ENCODE results near the gene BCAS4.

BCAS4 gene

GRCh38 chr20:50837532-50838321 is 42.9 kb downstream of the BCAS4 start (continued):
- no peak for TF ChIP-seq ZNF354C (tag by site-specific recombination; IDR thresholded peaks at IDR 0.05; ENCODE audit: borderline replicate concordance, low read depth)

GRCh38 chr20:50838322-50838625 is 43.4 kb downstream of the BCAS4 start:
- Histone ChIP-seq H3K27ac (ENCODE audit: extremely low read depth, low read depth, low read length) (no peak overlapping the region), H3K9me3 (ENCODE audit: control insufficient read depth, insufficient read depth, low read depth, low read length) (no peaks in the 10 kb centered on the region), H3K4me1 (ENCODE audit: control insufficient read depth, insufficient read depth, low read length) (no peaks in the 10 kb centered on the region), H3K36me3 (ENCODE audit: control insufficient read depth in 2 of 2, insufficient read depth in 1 of 2, low read length in 2 of 2) (peaks cover 0 to under 1% of the 10 kb centered on the region in 2 experiments; a peak in 1 of 3 replicates), H3K4me3 (ENCODE audit: low read depth, low read length) (no peak overlapping the region)
- no peak for TF ChIP-seq ZNF362 (tag by site-specific recombination; IDR thresholded peaks at IDR 0.05)
- TF ChIP-seq RBAK (tag by site-specific recombination; IDR thresholded peaks at IDR 0.05), result no peak
- TF ChIP-seq ZNF138 (tag by site-specific recombination; IDR thresholded peaks at IDR 0.05; ENCODE audit: borderline replicate concordance), result no peak
- TF ChIP-seq ZNF623 (tag by site-specific recombination; IDR thresholded peaks at IDR 0.05), result no peak
- TF ChIP-seq ZSCAN30 (tag by site-specific recombination; IDR thresholded peaks at IDR 0.05), result no peak
- no peak for TF ChIP-seq ZNF473 (tag by site-specific recombination; IDR thresholded peaks at IDR 0.05)
- TF ChIP-seq ZNF837 (tag by site-specific recombination; IDR thresholded peaks at IDR 0.05), result no peak
- TF ChIP-seq ZBTB10 (tag by site-specific recombination; IDR thresholded peaks at IDR 0.05), result no peak
- TF ChIP-seq ZNF501 (tag by site-specific recombination; IDR thresholded peaks at IDR 0.05), result no peak
- TF ChIP-seq ZNF48 (tag by site-specific recombination; IDR thresholded peaks at IDR 0.05), result no peak
- no peak for TF ChIP-seq MEIS1 (CRISPR knock-in tag; IDR thresholded peaks at IDR 0.05; ENCODE audit: borderline replicate concordance)
- POLR2A ChIA-PET, result no interaction called here
- CTCF ChIA-PET, result no interaction called here

- no peak overlapping the region for H3K27ac ChIP-seq (ENCODE audit: extremely low read depth, low read depth, low read length)
- TF ChIP-seq ZFHX2 (tag by site-specific recombination; conservative IDR thresholded peaks at IDR 0.05), result peak; percentile 60
- TF ChIP-seq GLIS1 (tag by site-specific recombination; IDR thresholded peaks at IDR 0.05), result no peak
- TF ChIP-seq EGR2 (tag by site-specific recombination; IDR thresholded peaks at IDR 0.05; ENCODE audit: low read depth), result 0 out of 2 replicates have a peak, but pooled peaks have one; percentile 29
- H3K4me3 ChIP-seq (ENCODE audit: low read depth, low read length), result no peak overlapping the region
- POLR2A ChIA-PET, result no interaction called here
- no peaks in the 10 kb centered on the region for H3K9me3 ChIP-seq (ENCODE audit: control insufficient read depth, insufficient read depth, low read depth, low read length)
- no peaks in the 10 kb centered on the region for H3K4me1 ChIP-seq (ENCODE audit: control insufficient read depth, insufficient read depth, low read length)
- peaks cover 0 to 3% of the 10 kb centered on the region in 2 experiments; a peak in 1 of 3 replicates for H3K36me3 ChIP-seq (ENCODE audit: control insufficient read depth in 2 of 2, insufficient read depth in 1 of 2, low read length in 2 of 2)
- CTCF ChIA-PET, result no interaction called here
Measured at GRCh38 chr20:50838707-50839385, 44.0 kb downstream of the BCAS4 start.

GRCh38 chr20:50842821-50843220 is 48.0 kb downstream of the BCAS4 start:
- ChIA-PET CTCF (no interaction called here), POLR2A (no interaction called here)
- H3K9me3 ChIP-seq (ENCODE audit: control insufficient read depth, insufficient read depth, low read depth, low read length), result no peaks in the 10 kb centered on the region
- peaks cover 4% of the 10 kb centered on the region; the same call in 1 of the 2 replicates for H3K4me1 ChIP-seq (ENCODE audit: control insufficient read depth, insufficient read depth, low read length)
- peaks cover 0 to 6% of the 10 kb centered on the region in 2 experiments; a peak in 1 of 3 replicates for H3K36me3 ChIP-seq (ENCODE audit: control insufficient read depth in 2 of 2, insufficient read depth in 1 of 2, low read length in 2 of 2)
- TF ChIP-seq ZNF692 (tag by site-specific recombination; IDR thresholded peaks at IDR 0.05), result no peak
- H3K4me3 ChIP-seq (ENCODE audit: low read depth, low read length), result no peak overlapping the region
- H3K27ac ChIP-seq (ENCODE audit: extremely low read depth, low read depth, low read length), result no peak overlapping the region
